Measurements from ENCODE around the gene IRAK3.

DNA sequence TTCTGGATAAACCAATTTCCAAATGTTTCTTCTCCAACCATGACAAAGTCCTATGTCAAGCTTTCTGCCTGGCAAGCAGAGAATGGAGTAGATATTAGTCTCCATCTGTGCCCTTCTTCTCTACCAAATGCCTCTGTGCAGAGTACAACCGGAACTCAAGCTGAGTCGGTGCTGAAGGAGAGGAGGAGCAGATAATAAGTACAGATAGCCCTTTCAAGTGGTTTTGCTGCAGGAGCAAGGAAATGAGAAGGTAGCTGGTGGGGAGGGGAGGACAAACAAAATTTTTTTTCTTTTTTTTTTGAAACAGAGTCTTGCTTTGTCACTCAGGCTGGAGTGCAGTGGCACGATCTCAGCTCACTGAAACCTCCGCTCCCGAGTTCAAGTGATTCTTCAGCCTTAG is 99.1 kb downstream of the IRAK3 start:
- TF ChIP-seq, protein P1, sequence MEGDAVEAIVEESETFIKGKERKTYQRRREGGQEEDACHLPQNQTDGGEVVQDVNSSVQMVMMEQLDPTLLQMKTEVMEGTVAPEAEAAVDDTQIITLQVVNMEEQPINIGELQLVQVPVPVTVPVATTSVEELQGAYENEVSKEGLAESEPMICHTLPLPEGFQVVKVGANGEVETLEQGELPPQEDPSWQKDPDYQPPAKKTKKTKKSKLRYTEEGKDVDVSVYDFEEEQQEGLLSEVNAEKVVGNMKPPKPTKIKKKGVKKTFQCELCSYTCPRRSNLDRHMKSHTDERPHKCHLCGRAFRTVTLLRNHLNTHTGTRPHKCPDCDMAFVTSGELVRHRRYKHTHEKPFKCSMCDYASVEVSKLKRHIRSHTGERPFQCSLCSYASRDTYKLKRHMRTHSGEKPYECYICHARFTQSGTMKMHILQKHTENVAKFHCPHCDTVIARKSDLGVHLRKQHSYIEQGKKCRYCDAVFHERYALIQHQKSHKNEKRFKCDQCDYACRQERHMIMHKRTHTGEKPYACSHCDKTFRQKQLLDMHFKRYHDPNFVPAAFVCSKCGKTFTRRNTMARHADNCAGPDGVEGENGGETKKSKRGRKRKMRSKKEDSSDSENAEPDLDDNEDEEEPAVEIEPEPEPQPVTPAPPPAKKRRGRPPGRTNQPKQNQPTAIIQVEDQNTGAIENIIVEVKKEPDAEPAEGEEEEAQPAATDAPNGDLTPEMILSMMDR (IDR thresholded peaks at IDR 0.05), result no peak
- TF ChIP-seq EZH2 (IDR thresholded peaks at IDR 0.05; ENCODE audit: borderline replicate concordance, insufficient read depth, low read depth, low read length, poor library complexity, severe bottlenecking), result no peak

Data from B cell (primary cell).